Stimulated activated CD8-positive, alpha-beta memory T cell treated with anti-CD3 and anti-CD28 coated beads, Interleukin-7, amount 100 ng/mL, for 48 hours (primary cell): Measurements from ENCODE around the gene TXNRD1.
"Not testable (repeated sequence)": the region's sequence is repeated elsewhere in the genome, so short reads cannot be mapped to it uniquely, and the experiment has no call there.

Experiments used
- DNase-seq, 2 donors: peaks; one replicate each; pipeline ENCODE4 v3.0.0-alpha.2; 2020; ENCODE audit warnings: low read depth in 1 of 2; ENCODE audit errors: extremely low read depth in 1 of 2

TXNRD1 gene

DNA sequence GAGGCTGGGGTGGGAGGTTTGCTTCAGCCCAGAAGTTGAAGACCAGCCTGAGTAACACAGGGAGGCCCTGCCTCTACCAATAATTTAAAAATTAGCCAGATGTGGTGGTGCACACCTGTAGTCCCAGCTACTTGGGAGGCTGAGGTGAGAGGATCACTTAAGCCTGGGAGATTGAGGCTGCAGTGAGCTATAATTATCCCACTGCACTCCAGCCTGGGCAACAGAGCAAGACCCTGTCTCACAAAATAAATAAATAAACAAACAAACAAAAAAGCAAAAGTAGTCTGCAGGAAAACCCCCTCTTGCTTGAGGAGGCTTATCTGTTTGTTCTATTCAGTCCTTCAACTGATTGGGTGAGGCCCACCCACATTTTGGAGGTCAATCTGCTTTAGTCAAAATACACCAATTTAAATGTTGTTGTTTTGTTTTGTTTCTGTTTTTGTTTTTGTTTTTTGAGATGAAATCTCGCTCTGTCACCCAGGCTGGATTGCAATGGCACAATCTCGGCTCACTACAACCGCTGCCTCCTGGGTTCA is 24.9 kb upstream of the TXNRD1 start:
- no peak for DNase-seq

GRCh38 chr12:104197264-104197663 is 18.3 kb upstream of the TXNRD1 start:
- no peak for DNase-seq

- no peak for DNase-seq
These were observed 15.6 kb upstream of the TXNRD1 start for GRCh38 chr12:104199964-104200363.

DNA sequence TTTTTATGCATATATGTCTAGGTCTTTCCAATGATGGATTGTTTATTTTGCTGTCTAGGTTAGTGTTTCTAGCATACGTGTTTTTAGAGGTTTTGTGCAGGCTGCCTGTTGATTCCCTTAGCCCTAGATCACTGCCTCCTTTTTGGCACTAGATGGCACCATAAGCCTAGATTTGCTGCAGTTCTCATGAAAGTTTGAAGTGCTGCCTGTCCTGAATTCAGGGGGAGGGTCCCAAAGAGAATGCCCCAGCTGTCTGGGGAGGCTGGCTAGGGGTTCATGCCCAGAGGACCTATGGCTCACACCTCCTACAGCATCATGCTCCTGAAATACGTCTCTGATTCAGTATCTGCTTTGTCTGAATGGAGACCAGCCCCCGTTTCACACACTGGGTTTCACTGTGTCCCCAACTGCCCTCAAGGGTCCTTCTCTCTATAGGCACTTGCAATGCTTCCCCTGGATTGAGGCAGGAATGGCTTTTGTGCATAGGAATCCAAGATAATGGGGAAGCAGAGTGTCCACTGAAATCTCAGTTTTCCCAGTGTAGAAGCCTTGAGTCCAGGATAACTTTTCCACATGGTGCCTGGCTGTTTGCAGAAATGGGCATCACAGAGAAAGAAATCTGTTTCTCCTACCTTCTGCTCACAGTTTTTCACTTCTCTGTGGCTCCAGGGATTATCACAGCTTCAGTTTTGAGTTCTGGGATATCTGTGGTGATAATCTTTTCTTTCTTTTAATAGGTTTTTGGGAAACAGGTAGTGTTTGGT is 14.2 kb upstream of the TXNRD1 start:
- no peak for DNase-seq

DNA sequence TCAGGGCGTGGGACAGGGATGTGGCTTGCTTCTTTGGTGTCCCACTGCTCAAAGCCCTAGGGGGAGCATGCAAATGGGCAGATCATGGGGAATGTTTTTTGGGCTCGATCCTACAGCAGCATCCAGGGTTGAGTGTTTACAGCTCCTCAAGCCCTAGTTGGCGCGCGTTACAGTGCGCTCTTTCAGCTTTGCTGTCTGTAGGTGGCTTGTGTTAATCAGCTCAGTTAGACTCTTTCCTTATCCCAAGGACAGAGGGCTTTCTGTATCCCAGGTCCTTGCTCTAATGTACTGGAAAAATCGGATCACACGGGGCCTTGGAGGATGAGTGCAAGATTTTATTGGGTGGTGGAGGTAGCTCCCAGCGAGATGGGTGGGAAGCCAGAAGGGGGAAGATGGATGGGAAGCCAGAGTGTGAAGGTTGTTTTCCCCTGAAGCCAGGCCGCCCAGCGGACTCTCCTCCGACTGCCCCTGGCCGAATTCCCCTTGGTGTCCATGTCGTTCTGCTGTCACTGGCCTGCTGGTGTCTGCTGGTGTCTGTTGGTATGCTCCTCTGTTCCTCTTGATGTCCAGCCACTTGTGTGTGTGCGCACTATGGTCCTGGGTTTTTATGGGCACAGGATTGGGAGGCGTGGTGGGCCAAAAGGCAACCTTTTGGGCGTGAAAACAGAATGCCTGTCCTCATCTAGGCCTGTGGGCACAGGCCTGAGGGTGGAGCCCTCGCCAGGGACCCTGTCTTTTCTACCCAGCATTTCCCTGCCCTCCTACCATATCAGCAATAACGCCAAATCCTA is 10.7 kb upstream of the TXNRD1 start:
- DNase-seq: no peak

GRCh38 chr12:104207416-104208205 is 8.0 kb upstream of the TXNRD1 start:
- no peak for DNase-seq

DNA sequence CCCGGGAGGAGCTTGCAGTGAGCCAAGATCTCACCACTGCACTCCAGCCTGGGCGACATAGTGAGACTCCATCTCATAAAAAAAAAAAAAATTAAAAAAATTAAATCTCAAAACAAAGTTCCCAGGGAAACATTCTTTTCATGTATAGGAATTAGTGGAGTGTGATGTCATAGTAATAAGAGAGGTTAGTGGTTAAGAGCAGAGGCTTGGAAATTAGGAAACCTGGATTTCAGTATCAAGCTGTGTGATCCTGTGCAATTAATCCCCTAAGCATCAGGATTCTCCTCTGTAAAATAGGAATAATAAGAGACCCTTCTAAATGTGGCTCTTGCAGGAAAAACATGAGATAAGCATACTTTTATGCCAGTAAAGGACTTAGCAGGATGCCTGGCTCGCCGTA is 3.1 kb upstream of the TXNRD1 start:
- DNase-seq: no peak

DNA sequence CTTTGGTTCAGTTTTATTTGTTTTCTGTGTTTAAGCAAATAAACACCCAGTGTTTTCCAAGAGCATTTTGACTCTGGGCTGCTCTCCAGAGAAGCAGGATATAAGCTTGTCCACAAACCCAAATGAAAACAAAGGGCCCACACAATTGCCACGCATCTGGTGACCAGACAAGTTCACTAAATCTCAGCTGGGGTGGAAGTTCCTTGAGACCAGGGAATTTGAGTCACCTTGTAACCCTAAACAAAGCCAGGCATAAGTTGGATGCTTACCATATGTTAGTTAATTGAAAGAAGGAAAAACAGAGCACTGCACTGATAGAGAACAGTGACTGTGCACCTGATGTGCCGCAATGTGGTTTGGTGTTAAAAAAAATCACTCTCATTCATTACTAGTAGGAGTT is 1.6 kb upstream of the TXNRD1 start:
- no peak for DNase-seq

- DNase-seq: no peak
These were observed 944 bp downstream of the TXNRD1 start for GRCh38 chr12:104216521-104216924.

DNA sequence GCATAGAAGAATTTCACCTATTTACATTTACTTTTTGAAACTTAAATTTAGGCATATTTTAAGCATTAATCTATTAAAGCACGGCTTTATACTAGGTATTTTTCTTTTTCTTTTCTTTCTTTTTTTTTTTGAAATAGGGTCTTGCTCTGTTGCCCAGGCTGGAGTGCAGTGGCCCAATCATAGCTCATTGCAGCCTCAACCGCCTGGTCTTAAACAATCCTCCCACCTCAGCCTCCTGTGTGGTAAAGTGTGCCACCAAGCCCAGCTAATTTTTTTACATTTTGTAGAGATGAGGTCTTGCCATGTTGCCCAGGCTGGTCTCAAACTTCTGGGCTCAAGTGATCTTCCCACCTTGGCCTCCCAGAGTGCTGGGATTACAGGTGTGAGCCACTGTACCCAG is 2.9 kb downstream of the TXNRD1 start:
- DNase-seq: not testable (repeated sequence)

- no peak for DNase-seq
These were observed 3.4 kb downstream of the TXNRD1 start for GRCh38 chr12:104218935-104219334.

DNA sequence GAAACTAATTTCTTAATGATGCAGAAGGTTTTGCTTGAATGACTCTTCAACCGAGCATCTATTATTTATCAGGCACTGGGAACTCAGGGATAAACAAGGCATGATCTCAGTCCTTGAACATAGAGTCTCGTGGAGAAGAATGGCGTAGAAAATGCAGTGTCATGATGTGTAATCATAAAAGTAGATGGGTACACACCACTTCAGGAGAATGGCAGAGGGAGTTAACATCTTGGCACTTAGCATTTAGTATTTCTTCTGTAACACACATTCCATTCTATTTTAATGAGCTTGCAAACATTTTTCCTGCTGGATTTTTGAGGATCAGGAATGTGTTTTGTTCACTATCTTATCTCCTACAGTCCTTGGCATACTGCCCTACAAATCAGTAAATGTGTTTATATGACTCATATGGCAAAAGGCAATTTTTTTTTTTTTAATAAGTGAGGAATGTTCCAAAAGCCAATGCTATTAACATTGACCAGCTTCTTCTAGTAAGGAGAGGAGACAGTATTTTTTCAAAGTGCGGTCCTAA is 3.8 kb downstream of the TXNRD1 start:
- no peak for DNase-seq

DNA sequence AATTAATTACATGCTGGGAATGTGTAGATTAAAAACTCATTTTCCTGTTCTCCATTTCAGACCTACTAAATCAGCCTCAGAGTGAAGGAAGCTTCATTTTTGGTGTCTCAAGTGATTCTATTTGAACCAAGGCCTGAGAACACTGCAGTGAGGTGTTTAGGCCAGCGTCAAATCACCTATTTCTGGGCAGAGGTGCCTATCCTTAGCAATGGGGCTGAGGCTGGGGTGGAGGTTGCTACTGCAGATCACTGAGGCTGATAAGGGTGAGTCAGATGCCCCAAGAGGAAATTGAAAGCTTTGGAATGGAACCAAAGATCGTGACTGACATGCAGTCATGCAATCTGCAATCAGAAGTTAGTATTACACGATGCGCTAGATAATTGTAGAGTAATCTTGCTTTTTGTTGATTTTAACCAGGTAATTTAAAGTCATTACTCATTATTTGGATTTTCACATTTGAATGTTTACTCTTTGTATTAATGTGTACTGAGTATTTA is 4.4 kb downstream of the TXNRD1 start:
- peak in 1 of 2 donors; percentile 64 for DNase-seq

GRCh38 chr12:104220931-104221330 is 5.4 kb downstream of the TXNRD1 start:
- no peak for DNase-seq

DNA sequence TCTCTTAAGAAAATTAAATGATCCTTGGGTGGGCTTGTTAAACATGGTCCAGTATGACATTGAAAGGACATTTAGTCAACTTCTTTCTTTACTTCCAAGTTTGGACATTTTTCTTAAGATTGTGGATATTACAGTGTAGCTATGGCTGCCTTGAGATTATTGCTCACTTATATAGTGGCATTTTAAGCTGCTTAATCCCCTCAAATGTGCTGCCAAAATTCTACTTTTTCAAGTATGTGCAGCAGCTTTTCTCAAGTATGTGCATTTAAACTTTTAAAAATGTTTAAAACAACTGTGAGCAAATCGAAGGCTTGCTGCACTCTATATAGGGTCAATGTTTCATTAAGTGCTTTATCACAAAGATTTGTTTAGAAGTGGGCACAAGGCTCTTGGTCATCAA is 7.4 kb downstream of the TXNRD1 start:
- DNase-seq: no peak

DNA sequence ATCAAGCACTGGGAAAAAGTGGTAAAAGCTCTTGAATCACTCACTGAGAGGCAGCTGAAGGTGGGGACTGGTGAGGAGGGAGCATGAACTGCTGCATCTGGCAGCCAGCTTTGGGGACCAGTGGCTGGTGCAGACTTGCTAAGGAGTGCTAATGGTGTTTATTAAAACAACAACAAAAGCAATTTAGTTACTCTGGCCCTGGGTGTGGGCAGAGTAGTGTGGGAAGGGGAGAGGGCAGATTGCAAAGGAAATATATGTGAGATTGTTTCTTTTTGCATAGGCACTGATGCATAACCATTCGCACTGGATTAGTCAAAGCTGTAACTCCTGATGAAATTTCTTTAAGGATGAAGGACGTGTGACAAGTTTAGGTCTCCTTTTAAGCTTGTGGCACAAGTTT is 8.1 kb downstream of the TXNRD1 start:
- DNase-seq: no peak

- no peak for DNase-seq
These were observed 11.1 kb downstream of the TXNRD1 start for GRCh38 chr12:104226672-104227071.

DNA sequence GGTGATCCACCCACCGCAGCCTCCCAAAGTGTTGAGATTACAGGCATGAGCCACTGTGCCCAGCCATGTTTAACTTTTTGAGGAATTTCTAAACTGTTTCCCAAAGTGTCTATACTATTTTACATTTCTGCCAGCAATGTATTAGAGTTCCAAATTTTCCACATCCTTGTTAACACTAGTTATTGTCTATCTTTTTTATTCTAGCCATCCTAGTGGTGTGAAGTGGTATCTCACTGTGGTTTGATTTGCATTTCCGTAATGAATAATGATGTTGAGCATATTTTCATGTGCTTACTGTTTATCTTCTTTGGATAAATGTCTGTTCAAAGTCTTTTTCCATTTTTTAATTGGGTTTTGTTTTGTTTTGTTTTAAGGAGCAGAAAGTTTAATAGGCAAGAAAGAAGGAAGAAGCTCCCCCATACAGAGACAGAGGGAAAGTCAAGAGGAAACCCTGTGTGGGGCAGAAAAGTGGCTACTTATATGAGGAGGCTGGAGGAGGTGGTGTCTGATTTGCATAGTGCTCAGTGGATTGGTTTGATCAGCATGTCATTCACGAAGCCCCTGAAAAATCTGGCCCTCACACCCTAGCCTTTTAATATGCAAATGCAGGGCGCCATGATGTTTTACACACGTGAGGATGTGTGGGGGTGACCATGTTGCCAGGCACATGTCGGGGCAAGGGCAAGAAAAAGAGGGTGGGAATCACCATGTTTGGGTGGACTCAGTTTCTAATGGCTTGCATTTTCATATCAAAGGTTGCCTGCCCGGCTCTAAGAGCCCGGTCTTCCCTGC is 14.9 kb downstream of the TXNRD1 start:
- no peak for DNase-seq

DNA sequence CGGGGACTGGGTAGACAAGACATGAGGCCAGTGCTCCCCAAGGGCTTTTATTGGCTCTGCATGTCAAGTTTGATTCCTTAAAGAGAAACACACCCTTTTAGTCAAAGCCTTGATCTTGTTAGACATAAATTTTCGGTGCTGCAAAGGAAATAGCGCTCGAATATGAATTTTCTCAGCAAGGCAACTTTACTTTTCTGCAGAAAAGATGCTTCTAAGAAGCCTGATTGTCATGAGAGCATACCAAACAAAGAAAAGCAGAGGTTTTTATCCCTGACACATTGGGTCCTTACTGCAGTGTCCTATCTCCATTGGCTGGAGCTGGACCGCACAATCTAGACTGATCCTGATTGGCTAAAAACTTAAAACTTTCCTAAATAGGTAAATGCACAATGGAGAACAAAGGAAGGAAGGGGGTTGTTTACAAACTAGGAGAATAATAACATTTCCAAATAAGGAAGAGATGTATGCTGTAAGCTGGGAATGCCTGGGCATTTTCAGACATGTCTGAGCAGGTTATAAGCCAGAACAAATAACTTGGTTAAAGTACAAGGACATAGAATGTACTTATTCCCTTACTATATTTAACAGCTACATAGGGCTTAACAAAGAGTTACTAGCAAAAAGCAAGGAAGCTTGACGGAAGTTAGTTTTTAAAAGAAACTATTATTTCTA is 17.2 kb downstream of the TXNRD1 start:
- no peak for DNase-seq
